Activated effector memory CD4-positive, alpha-beta T cell treated with anti-CD3 and anti-CD28 coated beads, Interleukin-2, amount 50 U/mL, for 16 hours (primary cell): ENCODE measurements around the gene HOXB6.

Experiments
- DNase-seq: peaks from one replicate; pipeline ENCODE4 v3.0.0-alpha.2; 2020

The HOXB6 gene

GRCh38 chr17:48621410-48622392, 16.9 kb upstream of the HOXB6 start:
- no peak for DNase-seq

GRCh38 chr17:48620461-48621139, 15.8 kb upstream of the HOXB6 start:
- no peak for DNase-seq

GRCh38 chr17:48619826-48620449, 15.2 kb upstream of the HOXB6 start:
- DNase-seq: no peak

- DNase-seq: peak; percentile 94
Measured at GRCh38 chr17:48618256-48618896, 13.6 kb upstream of the HOXB6 start.

- DNase-seq: no peak
Measured at GRCh38 chr17:48617471-48618255, 12.9 kb upstream of the HOXB6 start.

GRCh38 chr17:48616717-48617470, 12.1 kb upstream of the HOXB6 start:
- no peak for DNase-seq

GRCh38 chr17:48615963-48616716, 11.4 kb upstream of the HOXB6 start:
- no peak for DNase-seq

GRCh38 chr17:48615047-48615962, 10.5 kb upstream of the HOXB6 start, which contains the start of gene HOXB8:
Gene HOXB8 (minus strand): TSS chr17:48615292. CDS start chr17:48614704, 588 bp downstream.
- no peak for DNase-seq

- peak; percentile 73 for DNase-seq
Measured at GRCh38 chr17:48613862-48614694, 9.3 kb upstream of the HOXB6 start.

GRCh38 chr17:48612854-48613691, 8.3 kb upstream of the HOXB6 start:
- DNase-seq: peak; percentile 82

GRCh38 chr17:48612456-48612853, 7.7 kb upstream of the HOXB6 start:
- DNase-seq: no peak

GRCh38 chr17:48611681-48612455, 7.1 kb upstream of the HOXB6 start:
- no peak for DNase-seq

GRCh38 chr17:48611213-48611612, 6.4 kb upstream of the HOXB6 start:
- DNase-seq: no peak

GRCh38 chr17:48610282-48611211, 5.8 kb upstream of the HOXB6 start, which contains the start of gene HOXB7:
Gene HOXB7 (minus strand): TSS chr17:48611017. CDS start chr17:48610918, 99 bp downstream.
- DNase-seq: peak; percentile 88

GRCh38 chr17:48609759-48610281, 5.0 kb upstream of the HOXB6 start:
- no peak for DNase-seq
